GM23248 (cell line): ENCODE measurements around the gene FKBP1A. TPM values are rescaled to one million over a fixed set of nuclear protein-coding genes. Genes with fewer than 3 reads are reported as not detected.

Experiments
- DNase-seq: peaks from one replicate; pipeline ENCODE4 v3.0.0-alpha.2; 2015
- H2AFZ ChIP-seq: fragments of 200-600 bp; sonication (generic); 2 replicates; pipeline ENCODE4 v1.6.1; 2016; ENCODE audit warnings: antibody characterized with exemption
- H3F3A ChIP-seq: fragments of 200-600 bp; sonication (generic); 2 replicates; pipeline ENCODE4 v1.6.1; 2016; ENCODE audit warnings: mild to moderate bottlenecking, antibody characterized with exemption, mixed run types; ENCODE audit not compliant: insufficient read depth
- H3K27ac ChIP-seq: fragments of 200-600 bp; sonication (generic); 2 replicates; pipeline ENCODE4 v1.5.1; 2016; ENCODE audit warnings: mild to moderate bottlenecking
- H3K27me3 ChIP-seq: fragments of 200-600 bp; sonication (generic); replicated peaks from 2 replicates; pipeline ENCODE4 v1.6.1; 2016; ENCODE audit warnings: mild to moderate bottlenecking; ENCODE audit not compliant: insufficient read depth
- H3K36me3 ChIP-seq: fragments of 200-600 bp; sonication (generic); 2 replicates; pipeline ENCODE4 v1.6.1; 2016; ENCODE audit warnings: low read depth, mild to moderate bottlenecking
- H3K4me1 ChIP-seq: fragments of 200-600 bp; sonication (generic); 2 replicates; pipeline ENCODE4 v1.6.1; 2016; ENCODE audit warnings: mild to moderate bottlenecking; ENCODE audit not compliant: insufficient read depth
- H3K4me2 ChIP-seq: fragments of 200-600 bp; sonication (generic); one replicate; pipeline ENCODE4 v1.6.1; 2016; ENCODE audit warnings: mild to moderate bottlenecking; ENCODE audit not compliant: unreplicated experiment
- H3K4me3 ChIP-seq: fragments of 200-600 bp; sonication (generic); 2 replicates; pipeline ENCODE4 v1.5.1; 2016; ENCODE audit warnings: mild to moderate bottlenecking
- H3K79me2 ChIP-seq: fragments of 200-600 bp; sonication (generic); 2 replicates; pipeline ENCODE4 v1.6.1; 2016; ENCODE audit warnings: mild to moderate bottlenecking; ENCODE audit not compliant: insufficient read depth
- H3K9ac ChIP-seq: fragments of 200-600 bp; sonication (generic); 2 replicates; pipeline ENCODE4 v1.6.1; 2016; ENCODE audit warnings: mild to moderate bottlenecking
- H3K9me2 ChIP-seq: fragments of 200-600 bp; sonication (generic); 2 replicates; pipeline ENCODE4 v1.6.1; 2016; ENCODE audit warnings: mixed run types, mild to moderate bottlenecking, moderate library complexity; ENCODE audit not compliant: insufficient read depth
- H3K9me3 ChIP-seq: fragments of 200-600 bp; sonication (generic); one replicate; pipeline ENCODE4 v1.6.1; 2017; ENCODE audit warnings: low read depth
- H4K20me1 ChIP-seq: fragments of 200-600 bp; sonication (generic); 2 replicates; pipeline ENCODE4 v1.6.0; 2016; ENCODE audit not compliant: insufficient read depth
- EZH2 ChIP-seq: fragments of 200-600 bp; sonication (generic); IDR thresholded peaks from 2 replicates; pipeline ENCODE4 v1.6.1; 2018; ENCODE audit warnings: antibody characterized with exemption, mild to moderate bottlenecking; ENCODE audit not compliant: insufficient read depth, poor library complexity, severe bottlenecking
- EZH2phosphoT487 ChIP-seq: fragments of 200-600 bp; sonication (generic); IDR thresholded peaks from 2 replicates; pipeline ENCODE4 v1.6.1; 2018; ENCODE audit warnings: antibody characterized with exemption, moderate library complexity, mild to moderate bottlenecking, low read depth; ENCODE audit not compliant: insufficient read depth
- WGBS, 2 experiments: methylation state at CpG; one replicate each; pipeline ENCODE4 v1.1.6; 2015 to 2017; ENCODE audit warnings: low lambda C conversion rate in 2 of 2, low coverage in 1 of 2; ENCODE audit errors: missing lambda C conversion rate in 2 of 2; 5-methylcytosine and 5-hydroxymethylcytosine counted together
- in situ Hi-C: fragments of 300-500 bp; cut with MboI; formaldehyde crosslinking; loops from 2 replicates; pipeline ENCODE4 v1.15.0; 2020
- polyA plus RNA-seq: library from polyadenylated mRNA; unstranded; fragments of >200 nt; fragmentation: Nextera tagmentation; extraction: Ambion mirVana; gene quantifications from 2 replicates; pipeline ENCODE4 v1.2.1, GENCODE V29; 2016
- total RNA-seq: library from RNA; depleted of rRNA; stranded (reverse); fragments of >200 nt; shearing (Covaris generic); gene quantifications from 2 replicates; pipeline ENCODE4 v1.2.3, GENCODE V29; 2014

FKBP1A gene
- total and polyA plus RNA-seq, 2 experiments from 2014 or later = 162 to 844 TPM

DNA sequence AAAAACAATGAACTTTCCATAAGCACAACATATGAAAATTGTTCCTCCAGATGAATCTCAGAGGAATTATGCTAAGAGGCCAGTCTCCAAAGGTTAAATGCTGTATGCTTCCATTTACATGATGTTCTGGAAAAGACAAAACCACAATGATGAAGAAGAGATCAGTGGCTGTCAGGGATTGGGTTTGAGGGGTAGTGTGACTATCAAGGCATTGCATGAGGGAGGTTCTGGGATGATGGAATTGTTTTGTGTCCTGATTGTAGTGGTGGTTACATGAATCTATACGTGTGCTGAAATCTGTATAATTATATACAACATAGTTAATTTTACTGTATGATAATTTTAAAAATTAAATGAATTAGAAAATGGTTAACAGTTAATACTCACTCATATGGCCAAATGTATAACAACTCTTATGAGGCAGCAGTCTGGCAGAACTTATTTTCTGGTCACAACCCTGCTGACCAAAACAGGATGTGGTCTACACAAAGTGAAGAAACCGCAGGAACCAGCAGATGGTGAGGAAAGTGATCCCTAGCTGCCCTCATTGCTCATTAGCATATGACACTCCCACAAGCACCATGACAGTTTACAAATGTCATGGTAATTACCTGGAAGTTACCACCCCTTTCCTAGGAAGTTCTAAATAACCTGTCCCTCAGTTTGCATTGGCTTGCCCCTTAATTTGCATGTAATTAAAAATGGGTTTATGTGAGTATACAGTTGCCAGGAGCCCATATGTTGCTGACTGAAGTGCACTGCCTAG lies 41.9 kb upstream of the FKBP1A start:
- Histone ChIP-seq H3K4me2 (no peak overlapping the region), H3K27ac (peak overlapping the region; percentile 15), H3K27me3 (no peaks in the 10 kb centered on the region), H3K9me2 (no peaks in the 10 kb centered on the region), H4K20me1 (no peaks in the 10 kb centered on the region), H3K9ac (no peak overlapping the region), H3F3A (peaks cover 5% of the 10 kb centered on the region; the same call in 1 of the 2 replicates), H3K36me3 (no peaks in the 10 kb centered on the region), H3K4me3 (no peak overlapping the region), H3K4me1 (peaks cover 17% of the 10 kb centered on the region), H2AFZ (no peak overlapping the region), H3K79me2 (no peaks in the 10 kb centered on the region), H3K9me3 (no peaks in the 10 kb centered on the region)
- peak; percentile 91 for DNase-seq
- 44 to 55% methylated on average over 2 of the region's 2 CpGs for WGBS, 2 experiments
- in situ Hi-C loops = loop anchor here (5.0 kb wide), 1 partner anchor 117 kb away; no protein-coding TSS in a partner anchor
- 0 out of 2 replicates have a peak, but pooled peaks have one; percentile 46 for TF ChIP-seq EZH2phosphoT487
- TF ChIP-seq EZH2 = no peak

DNA sequence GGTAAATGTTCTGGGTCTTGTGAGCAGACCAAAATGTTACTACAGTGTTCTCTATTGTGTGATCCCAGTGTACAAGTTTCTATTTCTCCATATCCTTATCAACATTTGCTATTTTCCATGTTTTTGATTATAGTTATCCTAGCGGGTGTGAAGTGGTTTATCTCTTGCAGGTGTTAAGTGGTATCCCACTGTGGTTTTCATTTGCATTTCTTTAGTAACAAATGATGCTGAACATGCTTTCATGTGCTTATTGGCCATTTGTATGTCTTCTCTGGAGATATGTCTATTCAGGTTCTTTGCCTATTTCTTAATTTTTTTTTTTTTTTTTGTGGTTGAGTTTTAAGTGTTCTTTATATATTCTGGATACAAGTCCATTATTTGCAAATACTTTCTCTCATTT lies 38.3 kb upstream of the FKBP1A start:
- 28 to 29% methylated on average over 1 of the region's 1 CpG for WGBS, 2 experiments
- peaks cover 19% of the 10 kb centered on the region for H3K4me1 ChIP-seq
- no peaks in the 10 kb centered on the region for H3K79me2 ChIP-seq
- no peak overlapping the region for H3K9ac ChIP-seq
- H3F3A ChIP-seq = peaks cover 5% of the 10 kb centered on the region; the same call in 1 of the 2 replicates
- no peaks in the 10 kb centered on the region for H4K20me1 ChIP-seq
- no peak overlapping the region for H3K4me3 ChIP-seq
- H3K4me2 ChIP-seq = no peak overlapping the region
- no peak for DNase-seq
- H3K36me3 ChIP-seq = no peaks in the 10 kb centered on the region
- TF ChIP-seq EZH2phosphoT487 (no peak), EZH2 (no peak)
- no peaks in the 10 kb centered on the region for H3K9me3 ChIP-seq
- in situ Hi-C loops = no loop called here
- H3K27me3 ChIP-seq = no peaks in the 10 kb centered on the region
- no peak overlapping the region for H2AFZ ChIP-seq
- H3K27ac ChIP-seq = no peak overlapping the region
- H3K9me2 ChIP-seq = no peaks in the 10 kb centered on the region

DNA sequence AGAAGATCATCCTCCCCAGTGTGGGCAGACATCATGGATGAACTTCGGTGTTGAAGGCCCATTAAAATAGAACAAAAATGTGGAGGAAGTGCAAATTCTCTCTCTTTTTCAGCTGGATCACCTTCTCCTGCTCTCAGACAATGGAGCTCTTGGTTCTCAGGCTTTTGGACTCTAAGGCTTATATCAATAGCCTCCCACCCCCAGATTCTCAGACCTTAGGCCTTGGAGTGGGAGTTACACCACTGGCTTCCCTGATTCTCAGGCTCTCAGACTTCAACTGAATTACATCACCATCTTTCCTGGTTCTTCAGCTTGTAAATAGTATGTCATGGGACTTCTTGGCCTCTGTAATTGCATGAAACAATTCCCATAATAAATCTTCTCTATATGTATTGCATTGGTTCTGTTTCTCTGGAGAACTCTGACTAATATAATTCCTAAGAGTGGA lies 37.2 kb upstream of the FKBP1A start:
- 91 to 96% methylated on average over 1 of the region's 1 CpG for WGBS, 2 experiments
- Histone ChIP-seq H4K20me1 (no peaks in the 10 kb centered on the region), H3K9ac (no peak overlapping the region), H3F3A (0 out of 2 replicates have a peak, but pooled peaks cover 5% of the 10 kb centered on the region), H3K36me3 (no peaks in the 10 kb centered on the region), H2AFZ (no peak overlapping the region), H3K9me2 (no peaks in the 10 kb centered on the region), H3K9me3 (no peaks in the 10 kb centered on the region), H3K4me2 (no peak overlapping the region), H3K79me2 (no peaks in the 10 kb centered on the region), H3K4me1 (peaks cover 16% of the 10 kb centered on the region), H3K4me3 (no peak overlapping the region), H3K27me3 (no peaks in the 10 kb centered on the region), H3K27ac (peak overlapping the region; percentile 15; the same call in 1 of the 2 replicates)
- in situ Hi-C loops = no loop called here
- TF ChIP-seq EZH2phosphoT487 = no peak
- TF ChIP-seq EZH2 = no peak
- DNase-seq = peak; percentile 78

DNA sequence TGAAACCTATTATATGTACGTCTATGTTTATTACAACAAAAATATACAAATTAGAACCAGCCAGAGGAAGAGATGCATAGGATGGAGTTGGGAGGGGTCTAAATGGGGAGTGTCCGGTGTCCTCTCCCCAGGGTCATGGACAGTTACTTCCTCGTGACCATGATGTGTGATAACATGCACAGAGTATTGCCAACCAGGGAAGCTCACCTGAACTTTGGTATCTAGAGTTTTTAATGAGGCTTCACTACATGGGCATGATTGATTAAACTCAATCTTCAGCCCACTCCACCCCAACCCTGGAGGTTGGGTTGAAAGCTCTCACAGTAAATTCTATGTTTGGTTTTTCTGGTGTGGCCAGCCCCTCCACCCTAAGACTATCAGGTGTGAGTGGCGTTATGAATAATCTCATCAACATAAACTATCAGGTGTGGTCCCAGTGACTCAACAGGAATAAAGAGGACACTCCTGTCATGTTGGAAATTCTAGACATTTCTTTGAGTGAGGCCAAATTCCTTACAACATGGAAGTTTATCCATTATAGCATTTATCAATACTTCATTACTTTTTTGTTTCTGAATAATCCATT lies 36.4 kb upstream of the FKBP1A start:
- 84 to 92% methylated on average over 4 of the region's 4 CpGs for WGBS, 2 experiments
- in situ Hi-C loops = no loop called here
- TF ChIP-seq EZH2phosphoT487 = no peak
- Histone ChIP-seq H3K9me2 (no peaks in the 10 kb centered on the region), H3K9ac (no peak overlapping the region), H3F3A (0 out of 2 replicates have a peak, but pooled peaks cover under 1% of the 10 kb centered on the region), H3K9me3 (no peaks in the 10 kb centered on the region), H4K20me1 (no peaks in the 10 kb centered on the region), H3K4me2 (no peak overlapping the region), H3K4me1 (peaks cover 11% of the 10 kb centered on the region), H2AFZ (no peak overlapping the region), H3K4me3 (no peak overlapping the region), H3K36me3 (no peaks in the 10 kb centered on the region), H3K27ac (no peak overlapping the region), H3K27me3 (no peaks in the 10 kb centered on the region), H3K79me2 (no peaks in the 10 kb centered on the region)
- no peak for DNase-seq
